SH-SY5Y (cell line): ENCODE measurements around the gene BCL2L2.

Experiments used
- GATA2 ChIP-seq: IDR thresholded peaks from 2 replicates; pipeline ENCODE4 v1.6.1; 2011; ENCODE audit warnings: mild to moderate bottlenecking, low read depth, low read length
- GATA3 ChIP-seq: IDR thresholded peaks from 2 replicates; pipeline ENCODE4 v1.6.1; 2011; ENCODE audit warnings: low read depth, mild to moderate bottlenecking, low read length, moderate library complexity

BCL2L2 gene

GRCh38 chr14:23316300-23316699 lies 9.7 kb downstream of the BCL2L2 start:
- TF ChIP-seq GATA3 (no peak), GATA2 (no peak)

- no peak for TF ChIP-seq GATA2
- no peak for TF ChIP-seq GATA3
These were observed 13.3 kb downstream of the BCL2L2 start for GRCh38 chr14:23319746-23320583.

GRCh38 chr14:23320584-23321571 lies 14.2 kb downstream of the BCL2L2 start, which contains the start of gene PABPN1:
Gene PABPN1, plus strand, starts transcription at chr14:23321457. Its CDS starts 13 bp downstream, at chr14:23321470.
- TF ChIP-seq GATA3 (no peak), GATA2 (peak; percentile 20; the same call in 1 of the 2 replicates)

- TF ChIP-seq GATA3 (no peak), GATA2 (no peak)
These were observed 15.2 kb downstream of the BCL2L2 start for GRCh38 chr14:23321572-23322547.

GRCh38 chr14:23322568-23323517 lies 16.2 kb downstream of the BCL2L2 start:
- TF ChIP-seq GATA3 (no peak), GATA2 (no peak)

- TF ChIP-seq GATA3 (no peak), GATA2 (no peak)
These were observed 17.3 kb downstream of the BCL2L2 start for GRCh38 chr14:23323838-23324454.

GRCh38 chr14:23324455-23324846 lies 17.8 kb downstream of the BCL2L2 start:
- no peak for TF ChIP-seq GATA3
- TF ChIP-seq GATA2, result no peak

- TF ChIP-seq GATA3 (no peak), GATA2 (no peak)
These were observed 18.4 kb downstream of the BCL2L2 start for GRCh38 chr14:23324993-23325392.

GRCh38 chr14:23326491-23327332 lies 20.1 kb downstream of the BCL2L2 start:
- no peak for TF ChIP-seq GATA2
- no peak for TF ChIP-seq GATA3

- TF ChIP-seq GATA3, result no peak
- TF ChIP-seq GATA2, result no peak
These were observed 21.5 kb downstream of the BCL2L2 start for GRCh38 chr14:23327947-23328744.
